ENCODE results near the gene COL8A2.

Gene COL8A2

GRCh38 chr1:36062315-36062714 is 62.7 kb downstream of the COL8A2 start:
- DNase-seq (ENCODE audit: low read depth in 3 of 3) = no peak

- no peak for DNase-seq (ENCODE audit: low read depth in 3 of 3)
These were observed 69.3 kb downstream of the COL8A2 start for GRCh38 chr1:36055706-36056105.

GRCh38 chr1:36053978-36054377 is 71.0 kb downstream of the COL8A2 start:
- no peak for DNase-seq (ENCODE audit: low read depth in 3 of 3)

GRCh38 chr1:36051821-36052220 is 73.2 kb downstream of the COL8A2 start:
- DNase-seq (ENCODE audit: low read depth in 3 of 3) = no peak
